DND-41 (cell line): ENCODE measurements around the gene DRC1.

ENCODE experiments used
- ATAC-seq: fragments of 200-7000 bp; cut with Tn5 transposase; 3 replicates; pipeline ENCODE4 v1.9.1; 2021; ENCODE audit warnings: low read depth; ENCODE audit not compliant: insufficient read depth
- DNase-seq: peaks from one replicate; pipeline ENCODE4 v3.0.0-alpha.2; 2020
- H2AFZ ChIP-seq: 2 replicates; pipeline ENCODE4 v1.6.0; 2012; ENCODE audit warnings: low read depth, low read length
- H3K27ac ChIP-seq: 2 replicates; pipeline ENCODE4 v1.5.1; 2012; ENCODE audit warnings: low read length, inconsistent platforms
- H3K27me3 ChIP-seq: fragments of 200-600 bp; sonication (generic); 2 replicates; pipeline ENCODE4 v1.6.0; 2012; ENCODE audit warnings: low read length, mild to moderate bottlenecking, inconsistent platforms; ENCODE audit not compliant: insufficient read depth, poor library complexity
- H3K36me3 ChIP-seq: 2 replicates; pipeline ENCODE4 v1.5.1; 2012; ENCODE audit warnings: low read length, inconsistent platforms; ENCODE audit not compliant: insufficient read depth
- H3K4me1 ChIP-seq: 2 replicates; pipeline ENCODE4 v1.5.1; 2012; ENCODE audit warnings: mild to moderate bottlenecking, low read length; ENCODE audit not compliant: insufficient read depth
- H3K4me2 ChIP-seq: 2 replicates; pipeline ENCODE4 v1.6.0; 2012; ENCODE audit warnings: mild to moderate bottlenecking, moderate library complexity, low read length, inconsistent platforms; ENCODE audit not compliant: insufficient read depth
- H3K4me3 ChIP-seq, 2 experiments: fragments of 200-600 bp in 1 of 2; shearing (Covaris generic) in 1 of 2; 2 replicates each; pipeline ENCODE4 v1.5.1; 2012 to 2016; ENCODE audit warnings: inconsistent platforms in 2 of 2, low read length in 2 of 2, mild to moderate bottlenecking in 2 of 2, low read depth in 1 of 2, moderate library complexity in 1 of 2
- H3K79me2 ChIP-seq: 2 replicates; pipeline ENCODE4 v1.6.0; 2012; ENCODE audit warnings: low read length, inconsistent platforms; ENCODE audit not compliant: insufficient read depth
- H3K9ac ChIP-seq: 2 replicates; pipeline ENCODE4 v1.6.0; 2012; ENCODE audit warnings: low read depth, mild to moderate bottlenecking, inconsistent platforms, low read length, moderate library complexity
- H3K9me3 ChIP-seq: 2 replicates; pipeline ENCODE4 v1.5.1; 2012; ENCODE audit warnings: low read length, moderate library complexity, mild to moderate bottlenecking, inconsistent platforms; ENCODE audit not compliant: insufficient read depth, severe bottlenecking
- H4K20me1 ChIP-seq: 2 replicates; pipeline ENCODE4 v1.6.0; 2012; ENCODE audit warnings: low read length; ENCODE audit not compliant: insufficient read depth
- CTCF ChIP-seq: IDR thresholded peaks from 2 replicates; pipeline ENCODE4 v1.5.1; 2012; ENCODE audit warnings: borderline replicate concordance, low read length, moderate library complexity, mild to moderate bottlenecking; ENCODE audit not compliant: poor library complexity, severe bottlenecking; ENCODE audit errors: extremely low read depth
- EZH2 ChIP-seq: IDR thresholded peaks from 3 replicates; pipeline ENCODE4 v1.6.1; 2012; ENCODE audit warnings: borderline replicate concordance, low read depth, mild to moderate bottlenecking, moderate library complexity, low read length, inconsistent platforms; ENCODE audit not compliant: severe bottlenecking

DRC1 gene

GRCh38 chr2:26506279-26506678 is 104.6 kb downstream of the DRC1 start:
- H3K4me1 ChIP-seq, result no peaks in the 10 kb centered on the region
- no peak overlapping the region for H2AFZ ChIP-seq
- no peak for TF ChIP-seq EZH2
- TF ChIP-seq CTCF, result no peak
- ATAC-seq (no peak), DNase-seq (no peak)
- no peak overlapping the region for H3K27ac ChIP-seq
- peaks cover 11% of the 10 kb centered on the region for H3K27me3 ChIP-seq
- no peaks in the 10 kb centered on the region for H3K79me2 ChIP-seq
- no peak overlapping the region for H3K4me2 ChIP-seq
- H3K4me3 ChIP-seq, result no peak overlapping the region
- H3K36me3 ChIP-seq, result no peaks in the 10 kb centered on the region
- no peak overlapping the region for H3K9ac ChIP-seq
- no peaks in the 10 kb centered on the region for H3K9me3 ChIP-seq
- no peaks in the 10 kb centered on the region for H4K20me1 ChIP-seq
